Thoracic aorta (tissue), 2 donors: Measurements from ENCODE around the gene SLC39A3. TPM values are rescaled to one million over a fixed set of nuclear protein-coding genes. Genes with fewer than 3 reads are reported as not detected.

ENCODE experiments used
- ATAC-seq: fragments of 150-250 bp; one replicate; pipeline ENCODE4 v1.8.0; 2017; ENCODE audit warnings: low read depth; ENCODE audit not compliant: insufficient number of reproducible peaks, low FRiP score
- DNase-seq: peaks from one replicate; pipeline ENCODE4 v3.0.0-alpha.2; 2020; ENCODE audit warnings: low spot score
- H3K27ac ChIP-seq, 2 donors: fragments of 200-600 bp; sonication (generic); 1 replicate in 1 of 2; 2 replicates in 1 of 2; pipeline ENCODE4 v1.5.1; 2016; ENCODE audit warnings: mild to moderate bottlenecking in 2 of 2, moderate library complexity in 2 of 2
- H3K27me3 ChIP-seq: fragments of 200-600 bp; sonication (generic); replicated peaks from 2 replicates; pipeline ENCODE4 v1.6.0; 2016; ENCODE audit warnings: mild to moderate bottlenecking; ENCODE audit not compliant: insufficient read depth
- H3K36me3 ChIP-seq: fragments of 200-600 bp; sonication (generic); one replicate; pipeline ENCODE4 v1.5.1; 2016
- H3K4me1 ChIP-seq, 2 donors: fragments of 200-600 bp; sonication (generic); 1 replicate in 1 of 2; 2 replicates in 1 of 2; pipeline versions ENCODE4 v1.5.1 to v1.6.0; 2016; ENCODE audit warnings: low read depth in 2 of 2, mild to moderate bottlenecking in 1 of 2; ENCODE audit not compliant: control insufficient read depth in 1 of 2
- H3K4me3 ChIP-seq: fragments of 200-600 bp; sonication (generic); 2 replicates; pipeline ENCODE4 v1.5.1; 2016; ENCODE audit warnings: mild to moderate bottlenecking
- H3K9me3 ChIP-seq: fragments of 200-600 bp; sonication (generic); 2 replicates; pipeline ENCODE4 v1.5.1; 2016
- CTCF ChIP-seq: fragments of 200-600 bp; sonication (generic); IDR thresholded peaks from one replicate; pipeline ENCODE4 v1.5.1; 2019; ENCODE audit warnings: antibody characterized with exemption
- total RNA-seq, 2 donors: library from RNA; depleted of rRNA; stranded (reverse); fragments of >200 nt; gene quantifications; one replicate each; pipeline versions ENCODE4 v1.1.0 to v1.2.3, GENCODE V29; 2016

SLC39A3 gene
- total RNA-seq, 2 donors from 2014 or later = 26.6 to 37.6 TPM

GRCh38 chr19:2754659-2755447 is 15.0 kb upstream of the SLC39A3 start:
- H3K27me3 ChIP-seq = no peaks in the 10 kb centered on the region
- no peaks in the 10 kb centered on the region for H3K9me3 ChIP-seq
- no peaks in the 10 kb centered on the region for H3K4me1 ChIP-seq
- H3K4me3 ChIP-seq = no peak overlapping the region
- no peak overlapping the region for H3K27ac ChIP-seq
- no peak for TF ChIP-seq CTCF
- DNase-seq = no peak
- H3K36me3 ChIP-seq = peaks cover 30% of the 10 kb centered on the region
- ATAC-seq = no peak

- H3K27me3 ChIP-seq = no peaks in the 10 kb centered on the region
- no peak for DNase-seq
- ATAC-seq = no peak
- no peak overlapping the region for H3K27ac ChIP-seq
- H3K36me3 ChIP-seq = peaks cover 15% of the 10 kb centered on the region
- no peaks in the 10 kb centered on the region for H3K4me1 ChIP-seq
- no peaks in the 10 kb centered on the region for H3K9me3 ChIP-seq
- no peak overlapping the region for H3K4me3 ChIP-seq
- no peak for TF ChIP-seq CTCF
These were observed 11.6 kb upstream of the SLC39A3 start for GRCh38 chr19:2751438-2751830.

GRCh38 chr19:2750808-2751437 is 11.1 kb upstream of the SLC39A3 start:
- Histone ChIP-seq H3K27me3 (no peaks in the 10 kb centered on the region), H3K4me1 (no peaks in the 10 kb centered on the region), H3K27ac (no peak overlapping the region), H3K4me3 (no peak overlapping the region), H3K36me3 (peaks cover 12% of the 10 kb centered on the region), H3K9me3 (no peaks in the 10 kb centered on the region)
- no peak for TF ChIP-seq CTCF
- DNase-seq (no peak), ATAC-seq (no peak)

- Histone ChIP-seq H3K27ac (no peak overlapping the region), H3K9me3 (no peaks in the 10 kb centered on the region), H3K27me3 (no peaks in the 10 kb centered on the region), H3K4me1 (no peaks in the 10 kb centered on the region), H3K36me3 (no peaks in the 10 kb centered on the region), H3K4me3 (no peak overlapping the region)
- ATAC-seq (no peak), DNase-seq (no peak)
- no peak for TF ChIP-seq CTCF
These were observed 7.5 kb upstream of the SLC39A3 start for GRCh38 chr19:2747349-2747748.

- Histone ChIP-seq H3K36me3 (no peaks in the 10 kb centered on the region), H3K27ac (no peak overlapping the region), H3K9me3 (no peaks in the 10 kb centered on the region), H3K4me1 (peaks cover 4 to 5% of the 10 kb centered on the region in 2 donors), H3K27me3 (no peaks in the 10 kb centered on the region), H3K4me3 (no peak overlapping the region)
- ATAC-seq (no peak), DNase-seq (no peak)
- no peak for TF ChIP-seq CTCF
These were observed 4.3 kb upstream of the SLC39A3 start for GRCh38 chr19:2744113-2744512.
